ES-I3 (cell line): ENCODE data around the gene MCM9.
"Not testable (repeated sequence)": the region's sequence is repeated elsewhere in the genome, so short reads cannot be mapped to it uniquely, and the experiment has no call there.

ENCODE experiments used
- H3K36me3 ChIP-seq: 2 replicates; pipeline ENCODE4 v1.6.1; 2013; ENCODE audit warnings: mild to moderate bottlenecking, low read length, control low read depth, moderate library complexity; ENCODE audit not compliant: insufficient read depth
- H3K4me1 ChIP-seq: 2 replicates; pipeline ENCODE4 v1.6.1; 2013; ENCODE audit warnings: mild to moderate bottlenecking, control low read depth, low read length; ENCODE audit not compliant: insufficient read depth
- H3K9ac ChIP-seq: 2 replicates; pipeline ENCODE4 v1.6.1; 2013; ENCODE audit warnings: low read depth, mild to moderate bottlenecking, low read length, moderate library complexity
- H3K9me3 ChIP-seq: 2 replicates; pipeline ENCODE4 v1.6.1; 2013; ENCODE audit warnings: mild to moderate bottlenecking, low read length, moderate library complexity; ENCODE audit not compliant: control insufficient read depth, insufficient read depth

Gene MCM9

GRCh38 chr6:118781897-118782296, 153.1 kb downstream of the MCM9 start:
- no peak overlapping the region for H3K9ac ChIP-seq
- peaks cover 9% of the 10 kb centered on the region for H3K4me1 ChIP-seq
- no peaks in the 10 kb centered on the region for H3K9me3 ChIP-seq
- no peaks in the 10 kb centered on the region for H3K36me3 ChIP-seq

- H3K9me3 ChIP-seq = no peaks in the 10 kb centered on the region
- peaks cover 9% of the 10 kb centered on the region for H3K4me1 ChIP-seq
- H3K36me3 ChIP-seq = no peaks in the 10 kb centered on the region
- H3K9ac ChIP-seq = no peak overlapping the region
These were observed 154.3 kb downstream of the MCM9 start for GRCh38 chr6:118780668-118781067.

- Histone ChIP-seq H3K36me3 (no peaks in the 10 kb centered on the region), H3K4me1 (peaks cover 17% of the 10 kb centered on the region), H3K9ac (no peak overlapping the region), H3K9me3 (no peaks in the 10 kb centered on the region)
These were observed 158.1 kb downstream of the MCM9 start for GRCh38 chr6:118776607-118777549.

DNA sequence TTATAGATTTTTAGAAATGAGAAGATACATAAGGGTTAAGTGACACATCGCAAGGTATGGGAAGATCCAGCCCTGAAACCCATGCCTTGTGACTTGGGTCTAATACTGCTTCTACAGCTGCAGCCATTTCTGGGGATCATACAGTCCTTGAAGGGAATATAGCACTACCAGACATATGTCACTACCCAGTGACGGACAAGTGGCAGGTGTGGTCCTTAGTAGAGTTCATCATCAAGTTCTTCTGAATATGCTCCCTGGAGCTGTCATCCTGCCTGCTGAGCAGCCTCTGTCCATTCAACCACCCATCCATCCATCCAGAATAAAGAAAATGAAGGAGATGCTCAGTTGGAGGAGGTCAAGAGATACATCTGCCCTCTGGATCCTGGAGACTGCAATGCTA, 159.6 kb downstream of the MCM9 start:
- no peaks in the 10 kb centered on the region for H3K36me3 ChIP-seq
- peaks cover 14% of the 10 kb centered on the region; the same call in 1 of the 2 replicates for H3K4me1 ChIP-seq
- no peaks in the 10 kb centered on the region for H3K9me3 ChIP-seq
- H3K9ac ChIP-seq = no peak overlapping the region

DNA sequence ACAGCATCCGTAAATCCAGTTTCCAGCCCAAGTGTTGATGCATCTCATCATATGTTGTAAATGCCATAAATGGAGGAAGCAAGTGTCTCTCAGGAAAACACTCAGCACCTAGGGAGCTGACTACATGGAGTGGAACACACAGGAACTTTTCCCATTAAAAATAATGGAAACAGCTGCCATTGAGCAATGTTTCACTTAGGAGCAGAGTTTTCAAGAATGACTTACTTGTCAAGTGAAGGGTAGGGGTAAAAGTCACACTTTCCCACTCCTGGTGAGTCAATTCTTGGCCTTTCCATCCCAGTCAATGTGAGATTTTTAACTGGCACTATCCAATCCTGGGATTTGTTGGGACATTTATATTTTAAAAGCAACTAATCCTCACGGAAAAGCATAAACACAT, 160.4 kb downstream of the MCM9 start:
- no peaks in the 10 kb centered on the region for H3K36me3 ChIP-seq
- no peak overlapping the region for H3K9ac ChIP-seq
- peaks cover 14% of the 10 kb centered on the region; the same call in 1 of the 2 replicates for H3K4me1 ChIP-seq
- no peaks in the 10 kb centered on the region for H3K9me3 ChIP-seq

DNA sequence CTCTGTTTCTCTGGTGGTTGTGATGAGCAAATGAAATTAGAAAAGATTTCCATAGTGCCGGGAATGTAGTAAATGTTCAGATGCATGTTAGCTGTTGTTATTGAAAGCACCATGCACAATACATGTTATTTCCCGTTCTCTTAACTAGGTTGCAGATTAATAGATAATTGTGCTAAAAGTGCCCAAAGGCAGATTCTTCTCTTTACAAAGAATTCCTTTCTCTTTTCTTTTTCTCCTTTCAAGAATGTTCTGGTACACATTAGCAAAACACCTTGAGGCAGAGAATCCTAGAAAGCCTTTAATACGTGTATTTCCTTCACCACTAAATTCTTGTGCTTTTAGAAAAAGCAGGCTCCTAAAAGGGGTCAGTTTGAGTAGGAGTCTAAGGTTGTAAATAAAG, 162.1 kb downstream of the MCM9 start:
- Histone ChIP-seq H3K4me1 (peaks cover 27% of the 10 kb centered on the region; the same call in 1 of the 2 replicates), H3K9ac (no peak overlapping the region)

GRCh38 chr6:118771253-118771652, 163.7 kb downstream of the MCM9 start:
- Histone ChIP-seq H3K36me3 (no peaks in the 10 kb centered on the region), H3K9me3 (no peaks in the 10 kb centered on the region), H3K9ac (no peak overlapping the region), H3K4me1 (peaks cover 28% of the 10 kb centered on the region; the same call in 1 of the 2 replicates)

More for the DNA sequence above, 162.1 kb downstream of the MCM9 start:
- Histone ChIP-seq H3K9me3 (no peaks in the 10 kb centered on the region), H3K36me3 (no peaks in the 10 kb centered on the region)

- peaks cover 28% of the 10 kb centered on the region; the same call in 1 of the 2 replicates for H3K4me1 ChIP-seq
- no peaks in the 10 kb centered on the region for H3K9me3 ChIP-seq
- no peak overlapping the region for H3K9ac ChIP-seq
- H3K36me3 ChIP-seq = no peaks in the 10 kb centered on the region
These were observed 164.1 kb downstream of the MCM9 start for GRCh38 chr6:118770835-118771234.

- no peaks in the 10 kb centered on the region for H3K36me3 ChIP-seq
- no peak overlapping the region for H3K9ac ChIP-seq
- peaks cover 28% of the 10 kb centered on the region; the same call in 1 of the 2 replicates for H3K4me1 ChIP-seq
- H3K9me3 ChIP-seq = no peaks in the 10 kb centered on the region
These were observed 164.7 kb downstream of the MCM9 start for GRCh38 chr6:118770112-118770788.

- Histone ChIP-seq H3K4me1 (peaks cover 28% of the 10 kb centered on the region; the same call in 1 of the 2 replicates), H3K36me3 (no peaks in the 10 kb centered on the region), H3K9ac (no peak overlapping the region), H3K9me3 (no peaks in the 10 kb centered on the region)
These were observed 166.0 kb downstream of the MCM9 start for GRCh38 chr6:118768904-118769325.

GRCh38 chr6:118768441-118768840, 166.5 kb downstream of the MCM9 start:
- no peak overlapping the region for H3K9ac ChIP-seq
- no peaks in the 10 kb centered on the region for H3K36me3 ChIP-seq
- no peaks in the 10 kb centered on the region for H3K9me3 ChIP-seq
- peaks cover 23% of the 10 kb centered on the region; the same call in 1 of the 2 replicates for H3K4me1 ChIP-seq

DNA sequence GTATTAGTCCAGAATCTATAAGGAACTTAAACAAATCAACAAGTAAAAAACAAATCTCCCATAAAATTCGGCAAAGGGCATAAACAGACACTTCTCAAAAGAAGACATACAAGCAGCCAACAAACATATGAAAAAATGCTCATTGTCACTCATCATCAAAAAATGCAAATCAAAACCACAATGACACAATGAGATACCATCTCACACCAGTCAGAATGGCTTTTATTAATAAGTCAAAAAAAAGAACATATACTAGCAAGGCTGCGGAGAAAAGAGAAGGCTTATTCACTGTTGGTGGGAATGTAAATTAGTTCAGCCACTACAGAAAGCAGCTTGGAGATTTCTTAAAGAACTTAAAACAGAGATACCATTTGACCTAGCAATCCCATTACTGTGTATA, 169.6 kb downstream of the MCM9 start:
- H3K4me1 ChIP-seq = peaks cover 14% of the 10 kb centered on the region; the same call in 1 of the 2 replicates

DNA sequence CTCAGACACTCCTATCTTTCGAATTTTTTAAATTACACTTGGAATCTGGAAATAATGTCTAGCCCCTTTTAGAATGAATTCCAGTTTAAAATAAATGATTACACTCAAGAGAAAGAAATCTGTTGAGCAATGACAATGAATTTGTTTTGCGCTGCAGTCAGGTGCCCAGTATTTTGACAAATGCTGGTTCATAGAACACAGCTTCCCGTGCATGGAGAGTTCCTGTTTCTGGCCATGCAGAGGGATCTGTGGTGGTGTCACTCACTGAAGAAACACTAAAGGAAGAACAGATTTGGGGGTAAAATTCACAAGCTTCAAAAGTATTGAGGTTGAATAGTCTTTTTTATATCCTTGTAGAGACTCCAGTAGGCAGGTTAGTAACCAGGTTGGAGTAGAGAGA, 170.2 kb downstream of the MCM9 start:
- Histone ChIP-seq H3K9ac (no peak overlapping the region), H3K9me3 (no peaks in the 10 kb centered on the region), H3K4me1 (peaks cover 14% of the 10 kb centered on the region; the same call in 1 of the 2 replicates), H3K36me3 (no peaks in the 10 kb centered on the region)

More for the DNA sequence above, 169.6 kb downstream of the MCM9 start:
- not testable (repeated sequence) for H3K36me3 ChIP-seq, H3K9me3 ChIP-seq, H3K9ac ChIP-seq
